Endodermal cell (in vitro differentiated cells): Measurements from ENCODE around the gene GFOD2. TPM values are rescaled to one million over a fixed set of nuclear protein-coding genes. Genes with fewer than 3 reads are reported as not detected.

Experiments used
- DNase-seq: peaks from one replicate; pipeline ENCODE4 v3.0.0-alpha.2; 2017
- H3K27ac ChIP-seq: 2 replicates; pipeline ENCODE4 v1.5.1; 2013; ENCODE audit warnings: mild to moderate bottlenecking, low read depth, low read length, moderate library complexity
- H3K27me3 ChIP-seq: 2 replicates; pipeline ENCODE4 v1.6.1; 2013; ENCODE audit warnings: mild to moderate bottlenecking, low read length, moderate library complexity; ENCODE audit not compliant: insufficient read depth, control insufficient read depth, poor library complexity, severe bottlenecking
- H3K36me3 ChIP-seq: 2 replicates; pipeline ENCODE4 v1.7.0; 2013; ENCODE audit warnings: mild to moderate bottlenecking, low read length, moderate library complexity; ENCODE audit not compliant: control insufficient read depth, insufficient read depth
- H3K4me1 ChIP-seq: one replicate; pipeline ENCODE4 v1.7.0; 2013; ENCODE audit warnings: low read length; ENCODE audit not compliant: control insufficient read depth, insufficient read depth
- H3K4me3 ChIP-seq: 2 replicates; pipeline ENCODE4 v1.5.1; 2013; ENCODE audit warnings: mild to moderate bottlenecking, low read length, moderate library complexity
- H3K9ac ChIP-seq: 2 replicates; pipeline ENCODE4 v1.6.1; 2013; ENCODE audit warnings: mild to moderate bottlenecking, low read length, moderate library complexity; ENCODE audit not compliant: poor library complexity, severe bottlenecking; ENCODE audit errors: extremely low read depth
- H3K9me3 ChIP-seq: 2 replicates; pipeline ENCODE4 v1.6.1; 2013; ENCODE audit warnings: mild to moderate bottlenecking, low read length, moderate library complexity; ENCODE audit not compliant: control insufficient read depth
- H3K27ac Mint-ChIP-seq: 2 replicates; pipeline ENCODE4 v1.8.0; 2020; ENCODE audit warnings: mixed read lengths
- H3K27me3 Mint-ChIP-seq: 2 replicates; pipeline ENCODE4 v1.8.0; 2021; ENCODE audit warnings: mild to moderate bottlenecking, mixed read lengths; ENCODE audit not compliant: insufficient read depth
- H3K36me3 Mint-ChIP-seq: 2 replicates; pipeline ENCODE4 v1.8.0; 2020; ENCODE audit warnings: low read depth, mixed read lengths
- H3K4me1 Mint-ChIP-seq: 2 replicates; pipeline ENCODE4 v1.8.0; 2020; ENCODE audit warnings: mixed read lengths
- H3K4me3 Mint-ChIP-seq: 2 replicates; pipeline ENCODE4 v1.8.0; 2020; ENCODE audit warnings: mild to moderate bottlenecking, moderate library complexity, mixed read lengths
- H3K9me3 Mint-ChIP-seq: 2 replicates; pipeline ENCODE4 v1.8.0; 2020; ENCODE audit warnings: mild to moderate bottlenecking, mixed read lengths
- WGBS, 2 experiments: methylation state at CpG; one replicate each; pipeline versions ENCODE4 v1.1.5 to v1.1.7; 2013; ENCODE audit warnings: missing lambda C conversion rate in 2 of 2, mixed read lengths in 1 of 2; ENCODE audit not compliant: insufficient coverage in 1 of 2, insufficient read length in 1 of 2; 5-methylcytosine and 5-hydroxymethylcytosine counted together
- total RNA-seq, 2 donors: library from RNA; stranded (reverse); fragmentation: NEBNext Ultra II Directional in 1 of 2; extraction: Animal tissue kit (Norgen Biotek cat#: 25700) in 1 of 2; gene quantifications; 2 replicates in 1 of 2; 3 replicates in 1 of 2; pipeline ENCODE4 v1.2.1, GENCODE V29; 2021
- TF ChIP-seq, protein P1 (sequence below): fragments of 200-600 bp; sonication (generic); conservative IDR thresholded peaks from 2 replicates; pipeline ENCODE4 v1.5.0; 2021; ENCODE audit warnings: antibody characterized with exemption, mild to moderate bottlenecking

GFOD2 gene
- total RNA-seq, 2 donors from 2014 or later = 18.2 to 21.2 TPM

- Mint-ChIP-seq H3K9me3 (no peaks in the 10 kb centered on the region), H3K4me3 (peak within 1 kb of the TSS; percentile 81)
Measured at GRCh38 chr16:67660564-67661028, 58.5 kb downstream of the GFOD2 start, which contains the start of gene PARD6A. TSS of gene PARD6A (plus strand) at chr16:67660960. CDS start at chr16:67661039, 79 bp downstream.

GRCh38 chr16:67659675-67660563, 59.2 kb downstream of the GFOD2 start, which contains the start of gene ACD:
TSS of gene ACD (minus strand) at chr16:67660260. CDS start at chr16:67660220, 40 bp downstream.
- Histone ChIP-seq H3K27me3 (no peaks in the 10 kb centered on the region), H3K9ac (peak within 1 kb of the TSS; percentile 78), H3K36me3 (peaks cover 19% of the 10 kb centered on the region), H3K4me1 (peaks cover 8% of the 10 kb centered on the region), H3K27ac (peak within 1 kb of the TSS; percentile 83), H3K4me3 (peak within 1 kb of the TSS; percentile 93), H3K9me3 (no peaks in the 10 kb centered on the region)
- peak within 1 kb of the TSS; percentile 81 for H3K4me3 Mint-ChIP-seq
- peak; percentile 96 for DNase-seq
- H3K9me3 Mint-ChIP-seq = no peaks in the 10 kb centered on the region
- peaks cover 9% of the 10 kb centered on the region for H3K27me3 Mint-ChIP-seq
- H3K27ac Mint-ChIP-seq = peak within 1 kb of the TSS; percentile 96
- peaks cover 15% of the 10 kb centered on the region for H3K36me3 Mint-ChIP-seq
- WGBS, 2 experiments = 0% methylated on average over 41 to 83 of the region's 83 CpGs
- H3K4me1 Mint-ChIP-seq = peaks cover 7% of the 10 kb centered on the region
- TF ChIP-seq, protein P1, sequence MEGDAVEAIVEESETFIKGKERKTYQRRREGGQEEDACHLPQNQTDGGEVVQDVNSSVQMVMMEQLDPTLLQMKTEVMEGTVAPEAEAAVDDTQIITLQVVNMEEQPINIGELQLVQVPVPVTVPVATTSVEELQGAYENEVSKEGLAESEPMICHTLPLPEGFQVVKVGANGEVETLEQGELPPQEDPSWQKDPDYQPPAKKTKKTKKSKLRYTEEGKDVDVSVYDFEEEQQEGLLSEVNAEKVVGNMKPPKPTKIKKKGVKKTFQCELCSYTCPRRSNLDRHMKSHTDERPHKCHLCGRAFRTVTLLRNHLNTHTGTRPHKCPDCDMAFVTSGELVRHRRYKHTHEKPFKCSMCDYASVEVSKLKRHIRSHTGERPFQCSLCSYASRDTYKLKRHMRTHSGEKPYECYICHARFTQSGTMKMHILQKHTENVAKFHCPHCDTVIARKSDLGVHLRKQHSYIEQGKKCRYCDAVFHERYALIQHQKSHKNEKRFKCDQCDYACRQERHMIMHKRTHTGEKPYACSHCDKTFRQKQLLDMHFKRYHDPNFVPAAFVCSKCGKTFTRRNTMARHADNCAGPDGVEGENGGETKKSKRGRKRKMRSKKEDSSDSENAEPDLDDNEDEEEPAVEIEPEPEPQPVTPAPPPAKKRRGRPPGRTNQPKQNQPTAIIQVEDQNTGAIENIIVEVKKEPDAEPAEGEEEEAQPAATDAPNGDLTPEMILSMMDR = no peak

More at GRCh38 chr16:67660564-67661028, 58.5 kb downstream of the GFOD2 start, which contains the start of gene PARD6A:
- Mint-ChIP-seq H3K27me3 (peaks cover 7% of the 10 kb centered on the region), H3K36me3 (peaks cover 14% of the 10 kb centered on the region), H3K27ac (peak within 1 kb of the TSS; percentile 96), H3K4me1 (peaks cover 7% of the 10 kb centered on the region)
- Histone ChIP-seq H3K27ac (peak within 1 kb of the TSS; percentile 83), H3K9ac (peak within 1 kb of the TSS; percentile 78), H3K27me3 (no peaks in the 10 kb centered on the region), H3K9me3 (no peaks in the 10 kb centered on the region), H3K4me3 (peak within 1 kb of the TSS; percentile 93), H3K4me1 (peaks cover 8% of the 10 kb centered on the region), H3K36me3 (peaks cover 19% of the 10 kb centered on the region)
- WGBS, 2 experiments = 1% methylated on average over 28 to 48 of the region's 48 CpGs
- TF ChIP-seq, protein P1 = no peak
- peak; percentile 95 for DNase-seq

DNA sequence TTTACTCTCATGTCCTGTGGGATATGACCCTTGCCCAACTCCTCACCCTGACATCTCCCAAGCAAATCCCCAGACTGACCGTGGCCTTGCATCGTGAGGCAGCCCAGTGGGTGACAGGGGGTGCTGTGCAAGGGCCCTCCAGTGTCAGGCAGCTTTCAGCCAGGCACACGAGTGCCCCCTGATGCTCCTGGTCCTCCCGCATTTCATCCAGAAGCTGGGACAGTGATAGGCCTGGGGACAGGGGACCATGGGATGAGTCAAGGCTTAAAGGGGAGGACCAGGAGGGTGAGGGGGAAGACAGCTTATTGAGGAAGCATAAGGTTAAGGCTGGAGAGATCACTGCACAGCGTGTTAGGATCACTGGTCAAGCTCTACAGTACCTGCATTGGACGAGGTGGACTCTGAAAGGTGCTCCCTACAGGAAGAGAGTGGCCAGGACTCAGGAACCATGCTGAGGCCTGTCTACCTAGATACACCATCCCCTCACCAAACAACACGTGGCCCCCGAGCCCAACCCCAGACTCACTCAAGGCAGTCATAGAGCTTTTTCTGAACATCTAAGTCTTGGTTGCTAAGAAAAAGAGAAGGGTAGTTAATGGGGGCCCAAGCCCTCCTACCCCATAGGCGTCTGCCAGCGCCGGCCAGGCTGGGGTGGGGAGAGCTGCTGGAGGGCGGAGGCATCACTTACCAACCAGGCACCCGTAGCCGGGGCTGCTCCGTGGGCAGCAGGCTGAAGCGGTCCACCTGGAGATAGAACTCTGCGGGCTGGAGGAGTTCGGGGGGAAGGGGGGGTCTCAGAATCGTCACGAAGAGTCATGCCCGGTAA, 60.1 kb downstream of the GFOD2 start:
- peaks cover 19% of the 10 kb centered on the region for H3K36me3 ChIP-seq
- WGBS, 2 experiments = 47 to 92% methylated on average over 6 to 21 of the region's 21 CpGs
- TF ChIP-seq, protein P1 = no peak
- Mint-ChIP-seq H3K27ac (no peak overlapping the region), H3K9me3 (no peaks in the 10 kb centered on the region), H3K27me3 (peaks cover 16% of the 10 kb centered on the region), H3K4me3 (peak overlapping the region; percentile 81), H3K36me3 (peaks cover 8% of the 10 kb centered on the region), H3K4me1 (peaks cover 7% of the 10 kb centered on the region)
- H3K4me1 ChIP-seq = peaks cover 8% of the 10 kb centered on the region
- H3K9me3 ChIP-seq = no peaks in the 10 kb centered on the region
- no peaks in the 10 kb centered on the region for H3K27me3 ChIP-seq
- peak overlapping the region; percentile 93 for H3K4me3 ChIP-seq
- no peak overlapping the region for H3K9ac ChIP-seq
- H3K27ac ChIP-seq = no peak overlapping the region
- no peak for DNase-seq
